HG02798 (cell line): Measurements from ENCODE around the gene CALN1.

Experiments
- ATAC-seq: cut with Tn5 transposase; IDR thresholded peaks from one replicate; pipeline ENCODE4 v1.9.1; 2021; ENCODE audit warnings: mild to moderate bottlenecking; ENCODE audit not compliant: unreplicated experiment, poor library complexity

Gene CALN1

GRCh38 chr7:72058579-72058978 is 353.6 kb downstream of the CALN1 start:
- no peak for ATAC-seq

GRCh38 chr7:72057796-72058195 is 354.3 kb downstream of the CALN1 start:
- ATAC-seq = no peak

GRCh38 chr7:72057231-72057630 is 354.9 kb downstream of the CALN1 start:
- no peak for ATAC-seq

- no peak for ATAC-seq
Observed at GRCh38 chr7:72055426-72055825, 356.7 kb downstream of the CALN1 start.

- no peak for ATAC-seq
Observed at GRCh38 chr7:72053292-72053691, 358.8 kb downstream of the CALN1 start.

GRCh38 chr7:72048420-72048819 is 363.7 kb downstream of the CALN1 start:
- no peak for ATAC-seq

GRCh38 chr7:72042855-72043254 is 369.3 kb downstream of the CALN1 start:
- ATAC-seq = no peak

GRCh38 chr7:72040641-72041040 is 371.5 kb downstream of the CALN1 start:
- ATAC-seq = no peak

GRCh38 chr7:72039460-72039859 is 372.7 kb downstream of the CALN1 start:
- no peak for ATAC-seq

GRCh38 chr7:72038022-72038732 is 374.0 kb downstream of the CALN1 start:
- ATAC-seq = no peak

- no peak for ATAC-seq
Observed at GRCh38 chr7:72037516-72037915, 374.6 kb downstream of the CALN1 start.

GRCh38 chr7:72035266-72035665 is 376.9 kb downstream of the CALN1 start:
- no peak for ATAC-seq

- no peak for ATAC-seq
Observed at GRCh38 chr7:72032934-72033333, 379.2 kb downstream of the CALN1 start.

- no peak for ATAC-seq
Observed at GRCh38 chr7:72030994-72031667, 381.0 kb downstream of the CALN1 start.

GRCh38 chr7:72028267-72028666 is 383.9 kb downstream of the CALN1 start:
- no peak for ATAC-seq

- no peak for ATAC-seq
Observed at GRCh38 chr7:72025381-72025960, 386.7 kb downstream of the CALN1 start.

- no peak for ATAC-seq
Observed at GRCh38 chr7:72023926-72024325, 388.2 kb downstream of the CALN1 start.

- ATAC-seq = no peak
Observed at GRCh38 chr7:72021716-72022115, 390.4 kb downstream of the CALN1 start.

GRCh38 chr7:72020311-72020710 is 391.8 kb downstream of the CALN1 start:
- ATAC-seq = no peak

GRCh38 chr7:72019436-72019835 is 392.7 kb downstream of the CALN1 start:
- no peak for ATAC-seq

GRCh38 chr7:72017756-72018155 is 394.4 kb downstream of the CALN1 start:
- ATAC-seq = no peak

- ATAC-seq = no peak
Observed at GRCh38 chr7:72016574-72016973, 395.6 kb downstream of the CALN1 start.
